Thyroid gland (tissue), 4 donors: ENCODE measurements around the gene SLC9A5. TPM values are rescaled to one million over a fixed set of nuclear protein-coding genes. Genes with fewer than 3 reads are reported as not detected.
A peak's percentile ranks its signal among the peaks of the same experiment; 100 is the strongest.

ENCODE experiments used
- DNase-seq, 2 donors: peaks; one replicate each; pipeline ENCODE4 v3.0.0-alpha.2; 2019
- H3K27ac ChIP-seq, 3 donors: fragments of 200-600 bp; sonication (generic); 1 replicate in 2 of 3; 2 replicates in 1 of 3; pipeline ENCODE4 v1.5.1; 2016 to 2019; ENCODE audit warnings: mild to moderate bottlenecking in 1 of 3, moderate library complexity in 1 of 3
- H3K27me3 ChIP-seq: fragments of 200-600 bp; sonication (generic); one replicate; pipeline ENCODE4 v1.5.1; 2019
- H3K36me3 ChIP-seq, 2 donors: fragments of 200-600 bp; sonication (generic); one replicate each; pipeline ENCODE4 v1.5.1; 2016 to 2019
- H3K4me1 ChIP-seq, 2 donors: fragments of 200-600 bp; sonication (generic); one replicate each; pipeline ENCODE4 v1.5.1; 2017 to 2019
- H3K4me3 ChIP-seq, 3 donors: fragments of 200-600 bp; sonication (generic); replicated peaks in 1 of 3; 1 replicate in 2 of 3; 2 replicates in 1 of 3; pipeline ENCODE4 v1.5.1; 2016; ENCODE audit warnings: mild to moderate bottlenecking in 1 of 3
- H3K9me3 ChIP-seq: fragments of 200-600 bp; sonication (generic); one replicate; pipeline ENCODE4 v1.5.1; 2017
- POLR2A ChIP-seq, 2 donors: fragments of 450-650 bp; IDR thresholded peaks; one replicate each; pipeline ENCODE4 v1.6.1; 2017; ENCODE audit warnings: antibody characterized with exemption in 2 of 2, mild to moderate bottlenecking in 2 of 2, moderate library complexity in 1 of 2
- WGBS, 2 donors: methylation state at CpG; one replicate each; pipeline ENCODE4 v1.1.5; 2017; 5-methylcytosine and 5-hydroxymethylcytosine counted together
- intact Hi-C: fragments of 100-400 bp; cut with DNase I; formaldehyde crosslinking; loops from one replicate; pipeline ENCODE4 v1.15.1; 2023
- total RNA-seq, 4 donors: library from RNA; depleted of rRNA; stranded (reverse); fragments of >200 nt; gene quantifications; one replicate each; pipeline ENCODE4 v1.2.3, GENCODE V29; 2016
- TF ChIP-seq, protein P1 (sequence below), 6 experiments: fragments of 200-600 bp in 3 of 6; fragments of 450-650 bp in 3 of 6; sonication (generic) in 3 of 6; IDR thresholded peaks; one replicate each; pipeline ENCODE4 v1.5.1; 2016 to 2019; ENCODE audit warnings: antibody characterized with exemption in 6 of 6, mild to moderate bottlenecking in 2 of 6, inconsistent platforms in 1 of 6, moderate library complexity in 1 of 6

The SLC9A5 gene
- total RNA-seq, 4 donors from 2014 or later = 0.56 to 3.0 (median 1.1) TPM

DNA sequence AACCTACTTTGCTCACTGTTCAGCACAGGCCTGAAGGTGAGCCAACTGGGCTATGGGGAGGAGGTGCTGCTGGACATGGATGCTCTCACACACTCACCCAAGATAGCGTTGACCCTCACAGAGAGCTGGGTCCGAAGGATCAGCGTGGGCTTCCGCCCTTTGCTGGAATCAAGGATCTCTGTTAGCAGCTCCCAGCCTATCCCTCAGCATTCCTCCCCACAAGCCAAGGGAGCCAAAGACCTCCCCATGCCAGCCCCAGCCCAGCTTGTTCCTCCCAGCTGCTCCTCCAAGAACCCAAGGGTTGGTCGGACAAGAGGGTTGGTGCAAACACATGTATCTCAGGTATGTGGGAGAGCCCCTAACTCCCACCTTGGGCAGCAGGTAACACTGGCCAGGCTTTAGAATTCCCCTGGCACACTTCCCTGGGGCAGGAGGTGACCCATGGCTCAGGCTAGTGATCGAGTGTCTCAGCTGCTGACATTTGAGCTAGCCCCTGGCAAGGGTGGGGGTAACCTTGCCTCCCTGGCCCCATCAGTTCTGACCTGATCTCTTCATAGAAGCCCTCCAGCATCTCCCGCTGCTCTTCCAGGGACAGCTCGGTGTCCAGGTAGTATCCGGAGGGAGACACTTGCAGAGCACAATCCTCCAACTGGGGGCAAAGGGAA is 9.8 kb upstream of the SLC9A5 start:
- Histone ChIP-seq H3K36me3 (peaks cover 36 to 45% of the 10 kb centered on the region in 2 donors), H3K27me3 (no peaks in the 10 kb centered on the region), H3K27ac (no peak overlapping the region), H3K9me3 (no peaks in the 10 kb centered on the region), H3K4me3 (no peak overlapping the region), H3K4me1 (peaks cover 30 to 42% of the 10 kb centered on the region in 2 donors)
- intact Hi-C loops = no loop called here
- 87 to 92% methylated on average over 8 to 9 of the region's 9 CpGs for WGBS, 2 donors
- no peak for DNase-seq
- TF ChIP-seq POLR2A (IDR thresholded peaks at IDR 0.05) = no peak
- TF ChIP-seq, protein P1, sequence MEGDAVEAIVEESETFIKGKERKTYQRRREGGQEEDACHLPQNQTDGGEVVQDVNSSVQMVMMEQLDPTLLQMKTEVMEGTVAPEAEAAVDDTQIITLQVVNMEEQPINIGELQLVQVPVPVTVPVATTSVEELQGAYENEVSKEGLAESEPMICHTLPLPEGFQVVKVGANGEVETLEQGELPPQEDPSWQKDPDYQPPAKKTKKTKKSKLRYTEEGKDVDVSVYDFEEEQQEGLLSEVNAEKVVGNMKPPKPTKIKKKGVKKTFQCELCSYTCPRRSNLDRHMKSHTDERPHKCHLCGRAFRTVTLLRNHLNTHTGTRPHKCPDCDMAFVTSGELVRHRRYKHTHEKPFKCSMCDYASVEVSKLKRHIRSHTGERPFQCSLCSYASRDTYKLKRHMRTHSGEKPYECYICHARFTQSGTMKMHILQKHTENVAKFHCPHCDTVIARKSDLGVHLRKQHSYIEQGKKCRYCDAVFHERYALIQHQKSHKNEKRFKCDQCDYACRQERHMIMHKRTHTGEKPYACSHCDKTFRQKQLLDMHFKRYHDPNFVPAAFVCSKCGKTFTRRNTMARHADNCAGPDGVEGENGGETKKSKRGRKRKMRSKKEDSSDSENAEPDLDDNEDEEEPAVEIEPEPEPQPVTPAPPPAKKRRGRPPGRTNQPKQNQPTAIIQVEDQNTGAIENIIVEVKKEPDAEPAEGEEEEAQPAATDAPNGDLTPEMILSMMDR (IDR thresholded peaks at IDR 0.05) = no peak

DNA sequence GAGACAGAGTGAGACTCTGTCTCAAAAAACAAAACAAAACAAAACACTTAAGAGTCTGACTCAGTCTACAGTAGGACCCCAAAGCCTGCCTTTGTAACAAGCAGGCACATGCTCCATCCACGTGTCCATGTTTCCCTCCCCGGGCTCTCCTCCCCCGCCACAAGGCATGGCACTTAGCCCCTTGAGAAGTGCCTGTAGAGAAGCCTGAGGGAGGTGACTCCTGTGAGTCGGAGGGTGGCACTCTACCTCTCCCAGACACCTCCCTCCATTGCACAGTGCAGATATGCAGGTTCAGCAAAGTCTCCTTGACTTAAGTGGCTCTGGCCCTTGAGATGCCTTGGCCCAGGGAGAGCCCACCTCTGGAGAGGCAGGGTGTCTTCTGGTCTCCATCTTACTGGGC is 8.3 kb upstream of the SLC9A5 start:
- Histone ChIP-seq H3K27ac (peak overlapping the region; percentile 73 to 91 (median 90)), H3K27me3 (no peaks in the 10 kb centered on the region)
- intact Hi-C loops = no loop called here

DNA sequence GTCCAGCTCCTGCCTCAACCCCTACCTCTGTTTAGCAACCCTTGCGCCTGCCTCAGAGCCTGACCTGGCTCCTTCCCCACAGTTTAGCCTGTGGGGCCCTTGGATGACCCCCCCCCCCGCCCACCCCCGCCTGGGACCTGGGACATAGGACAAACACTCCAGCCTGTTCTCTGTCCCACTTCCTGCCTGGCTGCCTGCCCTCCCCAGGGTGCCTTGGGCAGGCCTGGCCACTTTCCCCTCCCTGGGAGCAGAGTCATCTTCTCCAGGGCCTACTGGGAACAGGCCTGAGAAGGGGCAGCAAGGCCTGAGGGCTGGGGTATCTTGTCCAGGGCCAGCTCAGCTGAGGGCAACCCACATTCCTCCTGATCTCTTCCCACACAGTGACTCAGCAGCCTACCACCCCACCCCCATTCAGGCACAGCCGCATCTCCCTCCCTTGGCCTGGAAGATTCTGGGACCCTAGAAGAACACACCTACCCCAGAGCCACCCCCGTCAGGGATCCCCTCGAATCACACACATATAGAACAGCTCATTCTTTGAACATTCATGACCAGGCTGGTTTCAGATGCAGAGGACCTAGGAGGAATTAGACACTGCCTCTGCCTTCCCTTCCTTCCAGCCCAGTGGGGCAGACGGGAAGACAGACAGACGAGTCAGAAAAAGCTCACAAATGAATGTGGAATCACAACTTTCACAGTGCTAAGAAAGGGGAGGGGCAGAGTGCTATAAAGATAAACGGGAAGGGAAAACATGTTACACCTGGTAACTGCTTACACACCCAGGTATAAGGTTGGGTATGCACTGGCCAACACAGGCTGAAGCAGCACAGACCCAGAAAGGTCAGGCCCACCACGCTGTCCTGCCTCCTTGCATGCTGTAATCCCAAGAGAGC is 7.5 kb upstream of the SLC9A5 start:
- Histone ChIP-seq H3K27ac (peak overlapping the region; percentile 73 to 91 (median 90)), H3K9me3 (no peaks in the 10 kb centered on the region), H3K36me3 (peaks cover 24 to 32% of the 10 kb centered on the region in 2 donors), H3K27me3 (no peaks in the 10 kb centered on the region), H3K4me3 (no peak overlapping the region), H3K4me1 (peaks cover 43 to 62% of the 10 kb centered on the region in 2 donors)
- intact Hi-C loops = no loop called here
- TF ChIP-seq POLR2A (IDR thresholded peaks at IDR 0.05) = no peak
- TF ChIP-seq, protein P1 (IDR thresholded peaks at IDR 0.05) = no peak
- WGBS, 2 donors = 42% methylated on average over 8 to 10 of the region's 10 CpGs
- peak; percentile 91 for DNase-seq

More for the DNA sequence above, 8.3 kb upstream of the SLC9A5 start:
- peaks cover 30 to 39% of the 10 kb centered on the region in 2 donors for H3K36me3 ChIP-seq
- peaks cover 39 to 58% of the 10 kb centered on the region in 2 donors for H3K4me1 ChIP-seq
- DNase-seq = peak; percentile 89 to 93
- 8 to 17% methylated on average over 4 of the region's 4 CpGs for WGBS, 2 donors
- no peaks in the 10 kb centered on the region for H3K9me3 ChIP-seq
- peak in 1 of 2 donors; percentile 12 for TF ChIP-seq POLR2A (IDR thresholded peaks at IDR 0.05)
- TF ChIP-seq, protein P1 (IDR thresholded peaks at IDR 0.05) = no peak
- H3K4me3 ChIP-seq = no peak overlapping the region

DNA sequence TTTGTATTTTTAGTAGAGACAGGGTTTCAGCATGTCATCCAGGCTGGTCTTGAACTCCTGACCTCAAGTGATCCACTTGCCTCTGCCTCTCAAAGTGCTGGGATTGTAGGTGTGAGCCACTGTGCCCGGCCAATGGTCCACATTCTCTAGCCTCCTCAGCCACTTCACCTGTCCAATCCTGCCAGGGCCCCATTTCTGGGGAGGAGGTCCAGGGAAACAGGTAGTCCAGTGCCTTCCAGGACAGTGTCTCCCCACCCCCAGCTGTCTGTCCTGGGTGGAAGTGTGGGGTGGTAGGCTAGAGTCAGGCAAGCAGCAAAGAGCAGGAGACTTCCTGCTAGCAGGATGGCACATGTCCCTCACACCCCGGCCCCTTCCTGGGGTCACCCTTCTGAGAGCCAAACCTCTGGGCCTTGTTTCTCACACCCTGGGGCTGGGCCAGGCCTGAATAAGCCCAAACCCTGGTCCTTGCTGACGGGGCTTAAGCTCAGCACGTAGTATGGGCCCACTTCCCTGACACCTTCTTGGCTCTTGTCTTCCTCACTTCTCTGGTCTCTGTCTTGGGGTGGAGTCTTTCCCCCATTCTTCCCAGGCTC is 6.5 kb upstream of the SLC9A5 start:
- intact Hi-C loops = no loop called here

DNA sequence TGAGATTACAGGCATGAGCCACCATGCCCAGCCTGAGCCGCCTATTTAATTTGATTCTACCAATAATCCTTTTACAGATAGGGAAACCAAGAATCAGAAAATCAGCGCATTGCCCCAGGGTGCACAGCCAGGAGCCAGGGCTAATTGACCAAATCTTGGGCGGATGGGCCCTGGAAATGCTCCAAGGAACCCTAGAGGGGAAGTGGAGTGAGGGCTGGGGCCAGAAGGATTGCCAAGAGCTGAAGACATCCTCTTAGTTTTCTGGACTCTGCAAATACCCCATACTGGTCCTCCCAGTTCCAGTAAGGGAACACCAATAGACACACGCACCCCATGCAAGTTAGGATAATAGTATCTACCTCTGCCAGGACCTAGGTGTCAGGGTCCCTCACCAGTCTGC is 5.3 kb upstream of the SLC9A5 start:
- Histone ChIP-seq H3K9me3 (no peaks in the 10 kb centered on the region), H3K4me3 (no peak overlapping the region), H3K36me3 (peaks cover 4 to 10% of the 10 kb centered on the region in 2 donors), H3K4me1 (peaks cover 52 to 72% of the 10 kb centered on the region in 2 donors), H3K27me3 (no peaks in the 10 kb centered on the region), H3K27ac (peak overlapping the region; percentile 77 to 91 (median 80))
- 72 to 82% methylated on average over 4 of the region's 4 CpGs for WGBS, 2 donors
- no peak for TF ChIP-seq POLR2A (IDR thresholded peaks at IDR 0.05)
- TF ChIP-seq, protein P1 (IDR thresholded peaks at IDR 0.05) = no peak
- DNase-seq = no peak
- intact Hi-C loops = no loop called here

More for the DNA sequence above, 6.5 kb upstream of the SLC9A5 start:
- 74 to 75% methylated on average over 4 of the region's 4 CpGs for WGBS, 2 donors
- TF ChIP-seq POLR2A (IDR thresholded peaks at IDR 0.05) = no peak
- H3K36me3 ChIP-seq = peaks cover 16 to 22% of the 10 kb centered on the region in 2 donors
- DNase-seq = no peak
- no peaks in the 10 kb centered on the region for H3K9me3 ChIP-seq
- H3K4me1 ChIP-seq = peaks cover 43 to 62% of the 10 kb centered on the region in 2 donors
- no peak overlapping the region for H3K4me3 ChIP-seq
- H3K27ac ChIP-seq = peak overlapping the region; percentile 73 to 91 (median 90)
- no peaks in the 10 kb centered on the region for H3K27me3 ChIP-seq
